Measurements from ENCODE around the gene AKT3. TPM values are rescaled to one million over a fixed set of nuclear protein-coding genes. Genes with fewer than 3 reads are reported as not detected.

The AKT3 gene
- total RNA-seq, 4 donors from 2014 or later, result 42.2 to 66.5 (median 60.0) TPM

- TF ChIP-seq CTCF (IDR thresholded peaks at IDR 0.05; ENCODE audit: low read depth), result no peak
Measured at GRCh38 chr1:243731974-243732625, 117.9 kb downstream of the AKT3 start.

- no peak for TF ChIP-seq CTCF (IDR thresholded peaks at IDR 0.05; ENCODE audit: low read depth)
Measured at GRCh38 chr1:243731301-243731891, 118.6 kb downstream of the AKT3 start.

GRCh38 chr1:243730487-243731150 lies 119.4 kb downstream of the AKT3 start:
- no peak for TF ChIP-seq CTCF (IDR thresholded peaks at IDR 0.05; ENCODE audit: low read depth)

GRCh38 chr1:243729956-243730355 lies 120.1 kb downstream of the AKT3 start:
- TF ChIP-seq CTCF (IDR thresholded peaks at IDR 0.05; ENCODE audit: low read depth), result no peak

- no peak for TF ChIP-seq CTCF (IDR thresholded peaks at IDR 0.05; ENCODE audit: low read depth)
Measured at GRCh38 chr1:243727503-243728203, 122.4 kb downstream of the AKT3 start.

- no peak for TF ChIP-seq CTCF (IDR thresholded peaks at IDR 0.05; ENCODE audit: low read depth)
Measured at GRCh38 chr1:243726806-243727502, 123.1 kb downstream of the AKT3 start.
